A673 (cell line): Measurements from ENCODE around the gene BABAM2. TPM values are rescaled to one million over a fixed set of nuclear protein-coding genes. Genes with fewer than 3 reads are reported as not detected.

ENCODE experiments used
- BruUV-seq: library from RNA; stranded (reverse); fragments of 400-500 nt; replicated peaks from 2 replicates; lab custom pipeline; 2021; lab: Mats Ljungman, UMichigan
- CTCF ChIA-PET: fragments of 300-600 bp; sonication (Branson Sonifier 250); formaldehyde crosslinking; loops from one replicate; lab custom pipeline; 2022; ENCODE audit warnings: antibody characterized with exemption; lab: Charles Lee
- POLR2A ChIA-PET: fragments of 300-600 bp; sonication (Branson Sonifier 250); formaldehyde crosslinking; loops from one replicate; lab custom pipeline; 2022; ENCODE audit warnings: antibody characterized with exemption; ENCODE audit not compliant: low non-redundant PET; lab: Charles Lee
- DNase-seq: peaks from one replicate; pipeline ENCODE4 v3.0.0-alpha.2; 2015; ENCODE audit warnings: low spot score
- H3K27ac ChIP-seq: fragments of 200-600 bp; sonication (generic); 2 replicates; pipeline ENCODE4 v1.5.1; 2016; ENCODE audit warnings: mixed run types, low read depth, mild to moderate bottlenecking, mixed read lengths, antibody characterized with exemption, low read length; ENCODE audit not compliant: poor library complexity, severe bottlenecking
- H3K27me3 ChIP-seq: fragments of 200-600 bp; sonication (generic); replicated peaks from 2 replicates; pipeline ENCODE4 v1.6.1; 2017; ENCODE audit warnings: mixed run types, low read depth, mild to moderate bottlenecking, mixed read lengths, antibody characterized with exemption, low read length; ENCODE audit not compliant: insufficient read depth, poor library complexity
- H3K36me3 ChIP-seq: fragments of 200-600 bp; sonication (generic); 2 replicates; pipeline ENCODE4 v1.6.1; 2016; ENCODE audit warnings: mixed run types, mild to moderate bottlenecking, mixed read lengths, antibody characterized with exemption, low read length; ENCODE audit not compliant: insufficient read depth, poor library complexity, severe bottlenecking
- H3K4me1 ChIP-seq: fragments of 200-600 bp; sonication (generic); 2 replicates; pipeline ENCODE4 v1.6.1; 2017; ENCODE audit warnings: mixed run types, mild to moderate bottlenecking, mixed read lengths, antibody characterized with exemption, low read length; ENCODE audit not compliant: insufficient read depth, poor library complexity, severe bottlenecking
- H3K4me3 ChIP-seq: fragments of 200-600 bp; sonication (generic); 2 replicates; pipeline ENCODE4 v1.5.1; 2016; ENCODE audit warnings: low read depth, mixed run types, mild to moderate bottlenecking, mixed read lengths, low read length; ENCODE audit not compliant: poor library complexity, severe bottlenecking
- H3K9me3 ChIP-seq: fragments of 200-600 bp; sonication (generic); 2 replicates; pipeline ENCODE4 v1.6.1; 2016; ENCODE audit warnings: mixed run types, low read depth, mild to moderate bottlenecking, mixed read lengths, antibody characterized with exemption, low read length; ENCODE audit not compliant: poor library complexity, severe bottlenecking
- EZH2 ChIP-seq: fragments of 200-600 bp; sonication (generic); IDR thresholded peaks from 2 replicates; pipeline ENCODE4 v1.6.1; 2017; ENCODE audit warnings: borderline replicate concordance, low read depth, mild to moderate bottlenecking, mixed read lengths, antibody characterized with exemption, low read length; ENCODE audit not compliant: poor library complexity, severe bottlenecking
- intact Hi-C: fragments of 100-400 bp; cut with micrococcal nuclease; formaldehyde crosslinking; loops from one replicate; pipeline ENCODE4 v1.10.0; 2022; ENCODE audit not compliant: unreplicated experiment
- total RNA-seq: library from RNA; stranded (reverse); gene quantifications from 2 replicates; pipeline ENCODE4 v1.2.3, GENCODE V29; 2021
- TF ChIP-seq, protein P1 (sequence below): fragments of 300-800, 200-600 bp; sonication (generic); conservative IDR thresholded peaks from 2 replicates; pipeline ENCODE4 v1.5.1; 2017; ENCODE audit warnings: low read depth, mild to moderate bottlenecking, antibody characterized with exemption, low read length, moderate library complexity, mixed read lengths

Gene BABAM2
- total RNA-seq, 1 experiment from 2014 or later, result 21.8 TPM

DNA sequence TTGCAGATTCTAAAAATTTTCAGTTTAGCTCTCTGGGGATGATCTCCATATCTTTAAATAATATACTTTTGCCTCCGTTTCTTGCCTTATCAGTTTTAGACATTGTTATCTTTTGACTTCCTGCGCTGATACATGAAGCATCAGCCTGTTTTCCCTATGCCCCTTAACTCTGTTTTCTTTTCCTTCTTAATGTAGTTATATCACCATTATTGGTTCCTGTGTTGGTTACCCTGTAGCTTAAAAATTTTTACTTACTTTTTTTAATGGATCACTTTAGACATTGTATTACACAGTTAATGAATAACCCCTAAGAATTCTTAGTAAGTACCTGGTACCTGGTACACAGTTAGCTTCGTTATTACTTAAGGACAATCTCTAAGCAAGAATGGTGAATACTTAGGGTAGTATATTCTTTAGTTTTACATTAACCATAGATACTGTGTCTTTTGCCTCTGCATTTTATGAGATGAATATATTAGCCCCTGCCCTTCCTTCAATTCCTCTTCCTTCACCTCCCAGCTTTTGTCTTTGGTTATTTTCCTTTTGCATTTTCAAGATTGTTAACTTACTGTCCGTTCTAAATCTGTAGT is 40.9 kb downstream of the BABAM2 start:
- Histone ChIP-seq H3K4me1 (no peaks in the 10 kb centered on the region), H3K9me3 (no peaks in the 10 kb centered on the region), H3K4me3 (no peak overlapping the region), H3K36me3 (no peaks in the 10 kb centered on the region), H3K27me3 (no peaks in the 10 kb centered on the region), H3K27ac (no peak overlapping the region)
- intact Hi-C loops, result no loop called here
- ChIA-PET CTCF (no interaction called here), POLR2A (no interaction called here)
- DNase-seq, result no peak
- BruUV-seq, result no TSS peak
- TF ChIP-seq, protein P1, sequence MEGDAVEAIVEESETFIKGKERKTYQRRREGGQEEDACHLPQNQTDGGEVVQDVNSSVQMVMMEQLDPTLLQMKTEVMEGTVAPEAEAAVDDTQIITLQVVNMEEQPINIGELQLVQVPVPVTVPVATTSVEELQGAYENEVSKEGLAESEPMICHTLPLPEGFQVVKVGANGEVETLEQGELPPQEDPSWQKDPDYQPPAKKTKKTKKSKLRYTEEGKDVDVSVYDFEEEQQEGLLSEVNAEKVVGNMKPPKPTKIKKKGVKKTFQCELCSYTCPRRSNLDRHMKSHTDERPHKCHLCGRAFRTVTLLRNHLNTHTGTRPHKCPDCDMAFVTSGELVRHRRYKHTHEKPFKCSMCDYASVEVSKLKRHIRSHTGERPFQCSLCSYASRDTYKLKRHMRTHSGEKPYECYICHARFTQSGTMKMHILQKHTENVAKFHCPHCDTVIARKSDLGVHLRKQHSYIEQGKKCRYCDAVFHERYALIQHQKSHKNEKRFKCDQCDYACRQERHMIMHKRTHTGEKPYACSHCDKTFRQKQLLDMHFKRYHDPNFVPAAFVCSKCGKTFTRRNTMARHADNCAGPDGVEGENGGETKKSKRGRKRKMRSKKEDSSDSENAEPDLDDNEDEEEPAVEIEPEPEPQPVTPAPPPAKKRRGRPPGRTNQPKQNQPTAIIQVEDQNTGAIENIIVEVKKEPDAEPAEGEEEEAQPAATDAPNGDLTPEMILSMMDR, result no peak
- no peak for TF ChIP-seq EZH2

DNA sequence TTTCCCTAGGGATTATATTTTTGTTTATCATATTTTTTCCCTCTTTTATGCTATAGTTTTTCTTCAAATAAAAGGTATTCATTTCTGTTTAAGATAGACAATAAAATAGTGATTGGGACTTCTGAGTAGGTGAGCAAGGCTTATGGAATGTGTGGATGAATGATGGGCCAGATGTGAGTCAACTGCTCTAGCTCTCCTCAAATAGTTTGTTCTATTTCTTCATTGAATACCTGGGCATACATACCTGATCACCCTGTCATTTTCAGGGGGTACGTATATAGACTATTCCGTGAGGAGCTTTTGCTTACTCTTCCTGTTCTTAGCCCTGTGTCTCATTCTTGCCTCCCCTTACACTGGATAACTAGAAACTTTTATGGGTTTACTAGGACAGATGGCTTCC is 41.9 kb downstream of the BABAM2 start:
- intact Hi-C loops, result no loop called here
- Histone ChIP-seq H3K36me3 (no peaks in the 10 kb centered on the region), H3K9me3 (no peaks in the 10 kb centered on the region), H3K4me1 (no peaks in the 10 kb centered on the region), H3K4me3 (no peak overlapping the region), H3K27ac (no peak overlapping the region), H3K27me3 (no peaks in the 10 kb centered on the region)
- TF ChIP-seq, protein P1, result no peak
- no TSS peak for BruUV-seq
- POLR2A ChIA-PET, result no interaction called here
- CTCF ChIA-PET, result no interaction called here
- no peak for DNase-seq

DNA sequence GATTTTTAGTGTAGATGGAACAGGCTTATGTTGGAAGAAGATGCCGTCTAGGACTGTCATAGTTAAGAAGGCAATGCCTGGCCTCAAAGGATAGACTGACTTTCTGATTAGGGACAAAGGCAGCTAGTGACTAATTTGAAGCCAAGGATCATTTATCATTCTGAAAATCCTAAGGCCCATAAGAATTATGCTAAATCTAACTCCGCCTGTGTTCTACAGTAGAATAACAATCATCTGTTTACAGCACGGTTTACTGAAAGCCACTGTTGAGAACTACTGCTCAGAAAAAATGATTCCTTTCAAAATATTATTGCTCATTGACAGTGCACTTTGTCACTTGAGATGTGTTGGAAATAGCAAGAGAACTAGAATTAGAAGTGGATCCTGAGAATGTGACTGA is 44.5 kb downstream of the BABAM2 start:
- H3K36me3 ChIP-seq, result no peaks in the 10 kb centered on the region
- CTCF ChIA-PET, result no interaction called here
- BruUV-seq, result no TSS peak
- DNase-seq, result no peak
- H3K9me3 ChIP-seq, result no peaks in the 10 kb centered on the region
- no peak overlapping the region for H3K4me3 ChIP-seq
- POLR2A ChIA-PET, result no interaction called here
- no peak for TF ChIP-seq EZH2
- TF ChIP-seq, protein P1, result no peak
- no peaks in the 10 kb centered on the region for H3K27me3 ChIP-seq
- no peak overlapping the region for H3K27ac ChIP-seq
- intact Hi-C loops, result no loop called here
- no peaks in the 10 kb centered on the region for H3K4me1 ChIP-seq
